NCI-H526 (cell line): Measurements from ENCODE around the gene PSMD12.

ENCODE experiments used
- DNase-seq, 2 experiments: peaks; one replicate each; lab custom pipeline; 2025; lab: John Stamatoyannopoulos, UW

PSMD12 gene

DNA sequence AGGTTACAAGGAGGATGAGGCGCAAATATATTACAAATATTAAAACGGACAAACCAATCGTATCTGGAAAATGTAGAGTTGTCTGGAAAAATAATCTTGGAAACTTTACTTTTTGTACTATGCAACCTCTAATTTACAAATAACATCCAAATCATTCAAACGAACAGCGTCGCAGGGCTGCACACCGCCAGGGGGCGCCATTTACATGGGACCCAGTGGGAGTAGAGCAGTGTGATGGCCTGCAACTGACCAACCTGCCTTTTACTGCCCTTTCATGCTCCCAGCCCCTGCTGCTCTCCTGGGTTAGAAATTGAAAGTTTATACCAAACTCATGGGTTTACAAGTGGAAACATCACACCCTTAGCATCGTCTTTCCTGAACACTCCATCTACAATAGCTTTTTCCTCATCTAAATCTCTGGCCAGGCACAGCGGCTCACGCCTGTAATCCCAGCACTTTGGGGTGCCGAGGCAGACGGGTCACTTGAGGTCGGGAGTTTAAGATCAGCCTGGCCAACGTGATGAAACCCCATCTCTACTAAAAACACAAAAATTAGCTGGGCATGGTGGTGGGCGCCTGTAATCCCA is 20.7 kb upstream of the PSMD12 start:
- DNase-seq = peak in 1 of 2 experiments; percentile 60

DNA sequence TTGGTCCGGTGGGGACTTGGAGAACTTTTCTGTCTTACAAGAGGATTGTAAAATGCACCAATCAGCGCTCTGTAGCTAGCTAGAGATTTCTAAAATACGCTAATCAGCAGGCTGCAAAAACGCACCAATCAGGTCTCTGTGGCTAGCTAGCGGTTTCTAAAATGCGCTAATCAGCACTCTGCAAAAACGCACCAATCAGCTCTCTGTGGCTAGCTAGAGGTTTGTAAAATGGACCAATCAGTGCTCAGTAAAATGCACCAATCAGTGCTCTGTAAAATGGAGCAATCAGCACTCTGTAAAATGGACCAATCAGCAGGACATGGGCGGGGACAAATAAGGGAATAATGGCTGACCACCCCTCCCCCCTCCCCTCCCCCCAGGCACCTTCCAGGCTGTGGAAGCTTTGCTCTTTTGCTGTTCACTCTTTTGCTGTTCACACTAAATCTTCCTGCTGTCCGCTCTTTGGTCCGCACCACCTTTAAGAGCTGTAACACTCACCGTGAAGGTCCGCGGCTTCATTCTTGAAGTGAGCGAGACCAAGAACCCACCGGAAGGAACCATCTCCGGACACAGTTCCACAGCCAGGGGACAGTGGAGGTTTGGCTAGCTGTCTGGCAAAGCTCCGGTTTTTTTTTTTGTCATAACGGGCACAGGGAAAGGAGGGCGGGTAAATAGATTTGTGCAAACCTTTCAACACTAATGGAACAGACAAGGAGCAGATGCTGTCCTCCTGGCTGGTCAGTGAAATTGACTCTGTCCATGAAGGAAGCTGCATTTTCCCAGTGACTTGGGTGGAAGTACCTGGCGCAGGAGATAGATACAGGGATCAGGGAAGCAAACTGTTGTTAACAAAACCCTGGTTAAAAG is 19.0 kb upstream of the PSMD12 start:
- no peak for DNase-seq

DNA sequence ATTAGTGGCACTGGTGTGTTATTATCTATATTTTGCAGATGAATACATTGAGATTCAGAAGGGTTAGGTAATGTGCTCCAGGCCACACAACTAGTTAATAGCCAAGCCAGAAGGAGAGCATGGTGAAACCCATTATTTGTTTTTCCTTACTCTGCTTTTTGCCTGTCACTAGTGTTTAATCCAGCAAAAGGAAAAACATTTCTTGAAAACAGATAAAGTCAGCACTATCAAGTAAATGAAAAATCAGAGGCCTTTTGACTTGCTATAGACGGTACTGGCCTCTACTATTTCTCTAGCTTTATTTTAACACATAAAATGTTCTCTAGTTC is 15.5 kb upstream of the PSMD12 start:
- no peak for DNase-seq

DNA sequence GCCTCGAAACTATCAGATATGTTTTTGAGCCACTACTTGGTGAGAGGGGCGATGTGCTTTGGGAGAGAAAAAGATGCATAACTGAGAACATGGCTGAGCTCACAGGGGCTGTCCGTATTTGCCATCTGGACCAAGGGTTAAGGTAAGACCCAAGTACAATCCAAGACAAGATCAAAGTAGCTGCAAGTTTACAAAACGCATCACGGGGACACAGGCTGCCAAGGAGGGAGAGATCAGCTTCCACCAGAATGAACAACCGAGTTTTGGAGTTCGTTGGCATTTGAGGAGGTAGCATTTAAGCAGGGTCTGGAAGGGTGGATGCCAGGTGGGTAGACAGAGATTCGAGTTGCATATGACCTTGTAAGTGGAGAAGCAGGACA is 12.9 kb upstream of the PSMD12 start:
- no peak for DNase-seq

DNA sequence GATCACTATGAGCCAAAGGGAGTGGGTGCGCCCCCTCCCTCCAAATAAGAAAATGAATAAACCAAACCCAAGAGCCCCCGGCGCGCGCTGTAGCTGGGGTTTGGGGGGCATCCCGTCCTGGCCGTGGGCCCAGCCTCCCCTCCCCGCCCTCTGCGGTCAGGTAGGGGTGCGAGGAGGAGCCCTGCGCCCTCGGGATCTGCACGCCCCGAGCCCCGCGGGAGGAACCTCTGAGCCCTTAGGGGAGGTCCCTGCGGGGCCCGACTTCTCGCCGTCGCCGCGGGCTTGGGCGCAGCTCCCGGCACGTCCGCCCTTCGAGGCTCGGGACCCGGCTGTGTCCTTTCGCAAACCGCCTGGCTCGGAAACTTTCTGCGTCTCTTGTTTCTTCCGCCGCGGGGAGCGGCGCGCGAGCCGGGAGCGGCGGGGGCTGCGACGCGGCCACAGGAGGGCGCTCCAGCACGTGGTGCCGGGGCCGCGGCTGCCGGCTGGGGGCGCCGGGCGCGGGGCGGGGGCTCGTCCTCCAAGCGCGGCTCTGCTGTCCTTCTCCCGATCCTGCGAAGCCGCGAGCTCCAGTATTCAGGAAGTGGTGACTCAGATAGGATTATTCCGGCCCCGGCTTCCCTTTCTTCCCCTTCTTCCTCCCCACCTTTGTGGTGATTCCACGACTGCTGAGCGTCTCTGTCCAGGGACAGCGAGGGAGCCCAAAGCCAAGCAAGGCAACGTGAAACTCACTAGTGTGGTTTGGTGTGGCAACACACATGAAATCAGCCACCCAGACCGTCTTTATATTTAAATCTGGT is 12.3 kb upstream of the PSMD12 start:
- DNase-seq = peak; percentile 56 to 93

DNA sequence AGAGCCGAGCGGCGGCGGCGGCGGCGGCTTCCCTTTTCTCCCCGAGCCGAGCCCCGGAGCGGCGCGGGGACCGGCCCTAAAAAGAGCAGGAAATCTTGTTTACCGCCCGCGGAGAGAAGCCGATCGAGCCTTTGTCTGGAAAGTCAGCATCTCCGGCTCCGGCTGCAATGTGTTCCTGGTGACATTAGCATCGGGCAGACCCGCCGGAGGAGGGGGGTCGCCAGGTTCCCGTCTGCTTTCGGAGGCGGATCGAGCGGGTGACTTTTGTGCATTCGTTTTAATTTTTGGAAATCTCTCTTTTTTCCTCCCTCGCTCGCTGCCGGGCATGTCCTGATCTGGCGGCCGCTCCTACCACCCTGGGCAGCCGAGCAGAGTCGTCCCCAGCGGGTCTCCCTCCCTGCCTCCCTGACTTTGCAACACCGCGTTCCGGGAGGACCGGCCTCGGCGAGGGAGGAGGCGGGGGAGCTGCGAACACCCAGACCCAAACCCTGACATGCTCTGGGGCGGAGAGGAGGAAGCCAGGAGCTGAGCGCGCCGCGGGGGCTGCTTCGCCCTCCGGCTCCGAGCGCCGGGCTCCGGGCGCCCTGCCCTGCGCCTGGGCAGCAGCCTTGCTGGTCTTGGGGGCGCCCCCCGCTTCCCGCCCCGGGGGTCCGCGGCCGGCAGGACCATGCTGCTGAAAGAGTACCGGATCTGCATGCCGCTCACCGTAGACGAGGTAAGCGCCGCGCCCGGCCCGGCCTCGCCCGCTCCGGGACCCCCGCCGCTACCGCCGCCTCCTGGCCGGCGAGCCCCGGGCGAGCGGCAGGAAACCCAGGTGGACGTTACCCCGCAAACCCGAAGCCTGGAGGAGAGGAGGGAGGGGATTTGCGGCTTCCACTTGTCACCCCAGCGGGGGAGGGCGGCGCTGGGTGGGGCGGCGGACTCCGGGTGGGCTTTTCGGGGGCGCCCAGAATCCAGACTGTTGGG is 11.4 kb upstream of the PSMD12 start:
- DNase-seq = peak; percentile 40 to 81

DNA sequence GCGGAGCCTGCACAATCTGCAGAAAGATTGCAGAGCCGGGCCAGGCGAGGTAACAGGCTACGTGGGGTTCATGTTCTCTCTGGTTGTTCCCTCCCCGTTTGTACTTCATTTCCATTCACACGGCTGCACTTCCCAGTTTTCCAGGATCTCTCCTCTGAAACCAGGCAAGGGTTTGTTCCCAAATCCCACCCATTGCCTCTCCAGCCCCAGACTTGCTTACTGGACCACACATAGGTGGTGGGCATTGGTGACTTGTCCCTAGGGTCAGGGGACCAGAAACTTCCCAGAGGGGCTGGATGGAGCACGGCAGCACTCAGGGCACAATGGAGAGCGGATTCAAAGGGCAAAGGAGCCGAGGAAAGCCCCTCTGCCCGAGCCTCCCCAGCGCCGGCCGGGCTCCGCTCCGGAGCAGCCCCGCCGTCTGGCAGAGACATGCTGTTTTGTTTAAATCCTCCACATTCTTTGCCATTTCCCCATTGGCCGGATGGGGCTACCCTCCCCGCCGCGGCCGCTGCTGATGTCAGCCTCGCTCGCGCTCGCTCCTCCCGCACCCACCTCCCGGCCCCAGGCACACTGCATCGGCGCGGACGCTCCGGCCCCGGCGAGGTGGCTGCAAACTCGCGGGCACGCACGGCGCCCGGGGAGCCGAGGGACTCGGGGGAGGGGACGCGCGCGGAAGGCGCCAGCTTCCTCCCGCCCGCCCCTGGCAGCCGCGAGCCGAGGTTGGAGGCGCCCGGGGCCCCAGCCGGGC is 10.5 kb upstream of the PSMD12 start, which contains the start of gene PITPNC1:
TSS of gene PITPNC1 (plus strand) at position 545 of the 751 bp plus-strand sequence.
- peak; percentile 60 to 94 for DNase-seq

DNA sequence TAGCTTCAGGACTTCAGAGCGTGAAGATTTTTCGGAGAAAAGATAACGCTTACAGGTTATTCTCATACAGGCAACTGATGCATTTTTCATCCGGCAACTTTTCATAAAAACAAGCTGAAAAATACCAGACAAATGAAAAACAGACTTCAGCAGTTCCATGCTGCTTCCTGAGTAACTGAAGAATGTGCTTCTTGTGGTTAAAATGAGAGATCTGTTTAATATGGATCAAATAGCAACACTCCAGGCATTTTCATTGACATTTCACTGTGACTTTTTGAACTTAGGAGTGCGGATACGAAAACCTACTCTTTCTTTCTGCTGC is 10.0 kb upstream of the PSMD12 start:
- no peak for DNase-seq

DNA sequence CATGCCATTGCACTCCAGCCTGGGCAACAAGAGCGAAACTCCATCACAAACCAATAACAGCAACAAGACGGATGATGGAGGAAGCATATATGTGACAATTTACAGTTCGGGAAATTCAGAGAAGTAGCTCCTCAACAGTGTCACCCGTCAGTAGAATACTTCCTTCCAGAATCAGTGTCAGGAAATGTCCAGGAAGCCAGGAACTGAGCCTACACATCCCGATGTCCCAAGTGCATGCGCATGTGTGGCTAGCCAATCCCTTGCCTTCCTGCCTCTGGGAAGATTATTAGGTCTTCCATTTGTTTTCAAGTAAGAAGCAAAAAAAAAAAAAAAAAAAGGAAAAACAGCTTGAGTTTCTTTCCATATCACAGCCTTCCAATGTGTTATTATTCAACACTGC is 9.3 kb upstream of the PSMD12 start:
- DNase-seq = no peak

DNA sequence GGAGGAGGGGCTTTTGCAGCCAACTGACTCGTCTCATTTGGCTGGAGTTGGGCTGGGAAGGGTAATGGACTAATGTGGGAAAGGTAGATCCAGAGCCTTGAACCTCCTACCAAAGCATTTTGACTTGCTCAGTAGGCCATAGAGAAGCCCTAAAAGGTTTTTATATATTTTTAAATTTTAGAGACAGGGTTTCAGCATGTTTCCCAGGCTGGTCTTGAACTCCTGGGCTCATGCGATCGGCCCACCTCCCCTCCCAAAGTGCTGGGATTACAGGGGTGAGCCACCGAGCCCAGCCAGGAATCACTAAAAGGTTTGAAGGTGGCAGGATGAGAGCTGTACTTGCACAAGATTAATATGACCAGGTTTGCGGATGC is 8.7 kb upstream of the PSMD12 start:
- no peak for DNase-seq

DNA sequence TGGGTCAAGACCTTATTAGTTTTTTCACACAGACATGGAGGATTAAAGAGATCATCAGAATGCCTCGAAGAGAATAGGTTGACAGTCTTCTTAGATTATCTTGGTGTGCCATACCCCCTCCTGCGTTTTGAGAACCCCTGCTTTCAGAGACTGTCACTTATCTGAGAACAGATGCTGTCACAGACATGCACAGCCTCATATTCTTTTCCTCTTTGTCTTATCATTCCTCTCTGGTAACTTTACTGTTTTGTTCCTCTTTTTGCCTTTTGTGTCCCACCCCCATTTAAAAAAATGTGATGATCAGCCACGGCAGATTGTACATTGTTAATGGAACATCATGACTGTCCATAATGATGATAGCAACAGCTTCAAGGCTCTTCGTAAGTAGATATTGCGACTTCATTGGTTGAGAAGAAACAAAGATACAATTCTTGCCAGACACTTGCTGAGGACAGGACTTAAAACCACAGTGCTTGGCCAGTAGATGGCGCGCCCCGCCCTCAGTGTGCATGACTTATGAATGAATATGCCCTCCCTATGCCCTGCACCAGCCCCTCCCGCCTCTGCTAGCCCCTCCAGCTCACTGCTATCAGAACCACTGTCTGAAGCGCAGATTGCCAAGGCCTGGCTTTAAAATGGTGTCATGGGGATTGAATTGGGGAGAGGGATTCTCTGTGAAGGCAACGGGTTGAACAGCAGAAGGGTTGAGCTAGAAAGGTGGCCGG is 8.1 kb upstream of the PSMD12 start:
- DNase-seq = peak; percentile 79 to 93

DNA sequence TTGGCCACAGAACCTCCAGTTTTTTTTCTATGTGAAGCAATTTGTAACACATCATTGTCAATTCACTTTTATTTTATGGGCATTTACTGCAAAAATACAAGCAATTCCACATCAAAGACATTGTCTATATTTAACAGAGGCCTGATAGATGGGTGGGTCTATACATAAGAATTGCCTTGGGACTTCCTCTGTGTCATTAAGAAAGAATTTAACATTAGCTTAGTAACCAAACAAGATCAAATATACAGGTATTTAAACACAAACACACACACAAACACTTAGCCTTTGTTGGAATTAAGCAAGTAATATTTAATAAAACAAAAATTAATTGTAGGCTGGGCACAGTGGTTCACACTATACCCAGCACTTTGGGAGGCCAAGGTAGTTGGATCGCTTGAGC is 6.4 kb upstream of the PSMD12 start:
- DNase-seq = no peak

DNA sequence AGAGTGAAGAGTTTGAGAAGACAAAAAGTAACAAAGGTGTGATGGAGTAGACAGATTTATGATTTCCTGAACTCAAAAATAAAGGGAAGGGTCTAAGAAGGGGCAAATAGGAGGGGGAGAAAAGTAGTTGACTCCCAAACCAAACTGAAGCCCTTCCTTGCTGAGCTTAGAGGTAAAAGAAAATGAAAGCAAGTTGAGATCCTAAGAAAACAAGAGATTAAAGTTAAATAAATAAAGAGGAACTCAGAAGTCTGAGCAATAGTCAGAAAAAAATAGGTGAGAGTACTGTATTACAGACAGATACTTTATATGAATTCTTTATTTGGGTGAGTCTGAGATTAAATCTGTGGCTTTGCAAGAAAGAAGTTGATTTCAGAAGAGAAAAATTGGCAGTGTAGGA is 3.3 kb upstream of the PSMD12 start:
- no peak for DNase-seq

DNA sequence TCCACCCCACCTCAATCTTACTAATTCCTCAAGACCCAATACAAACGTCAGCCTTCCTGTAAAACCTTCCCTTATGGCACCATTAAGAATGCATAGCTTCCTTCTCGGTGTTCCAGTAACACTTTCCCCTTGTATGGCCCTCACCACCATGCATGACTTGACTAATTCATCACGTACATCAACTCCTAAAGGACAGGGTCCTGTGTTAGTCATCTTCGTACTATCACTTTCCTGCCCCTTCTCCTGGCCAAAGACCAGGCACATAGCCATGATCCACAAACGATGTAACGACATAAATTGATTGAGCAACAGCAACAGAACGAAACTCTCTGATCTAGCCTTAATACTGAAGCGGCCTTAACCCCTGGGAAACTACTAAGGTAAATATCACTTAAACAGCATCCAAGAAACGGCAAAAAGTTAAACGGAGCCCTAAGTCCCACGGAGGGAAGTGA is 612 bp downstream of the PSMD12 start:
- no peak for DNase-seq

DNA sequence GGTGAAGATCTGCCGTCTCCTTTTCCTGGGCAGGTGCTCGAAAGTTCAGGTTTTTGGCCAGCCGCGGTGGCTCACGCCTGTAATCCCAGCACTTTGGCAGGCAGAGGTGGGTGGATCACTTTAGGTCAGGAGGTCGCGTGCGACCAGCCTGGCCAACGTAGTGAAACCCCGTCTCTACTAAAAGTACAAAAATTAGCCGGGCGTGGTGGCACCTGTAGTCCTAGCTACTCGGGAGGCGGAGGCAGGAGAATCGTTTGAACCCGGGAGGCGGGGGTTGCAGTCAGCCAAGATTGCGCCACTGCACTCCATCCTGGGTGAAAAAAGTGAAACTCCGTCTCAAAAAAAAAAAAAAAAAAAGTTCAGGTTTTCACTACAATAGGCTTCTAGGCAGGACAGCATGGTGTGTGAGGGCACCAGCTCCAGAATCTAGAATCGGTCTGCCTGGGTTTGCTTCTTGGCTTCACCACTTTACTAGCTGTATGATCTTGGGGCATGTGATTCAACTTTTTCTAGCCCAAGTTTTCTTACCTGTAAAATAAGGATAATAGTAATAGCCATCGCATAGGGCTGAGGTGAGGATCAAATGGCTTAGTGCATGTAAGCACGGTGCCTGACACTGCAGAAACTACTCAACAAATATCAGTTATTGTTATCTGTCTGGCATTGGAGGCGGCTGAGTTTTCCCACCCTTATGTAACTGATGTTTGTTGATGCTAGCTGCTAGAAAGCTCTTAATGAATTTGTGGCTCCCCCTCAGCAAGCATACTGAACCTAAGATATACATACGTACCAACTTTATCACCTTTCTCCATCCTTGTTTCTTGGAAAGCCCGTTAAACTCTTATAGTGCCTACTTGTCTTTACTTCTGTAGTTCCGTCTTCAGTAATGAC is 1.3 kb downstream of the PSMD12 start:
- DNase-seq = no peak

DNA sequence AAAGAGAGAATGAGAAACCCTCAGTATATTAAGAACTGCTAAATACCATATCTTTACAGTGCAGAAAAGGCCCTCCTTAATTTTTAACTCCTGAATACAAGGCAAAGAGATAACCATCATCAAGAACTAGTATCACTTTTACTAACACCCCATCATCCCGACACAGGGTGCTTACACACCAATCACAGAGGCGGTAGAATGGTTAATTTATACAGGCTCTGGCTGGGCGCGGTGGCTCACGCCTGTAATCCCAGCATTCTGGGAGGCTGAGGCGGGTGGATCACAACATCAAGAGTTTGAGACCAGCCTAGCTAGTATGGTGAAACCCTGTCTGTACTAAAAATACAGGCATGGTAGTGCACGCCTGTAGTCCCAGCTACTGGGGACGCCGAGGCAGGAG is 4.2 kb downstream of the PSMD12 start:
- no peak for DNase-seq

DNA sequence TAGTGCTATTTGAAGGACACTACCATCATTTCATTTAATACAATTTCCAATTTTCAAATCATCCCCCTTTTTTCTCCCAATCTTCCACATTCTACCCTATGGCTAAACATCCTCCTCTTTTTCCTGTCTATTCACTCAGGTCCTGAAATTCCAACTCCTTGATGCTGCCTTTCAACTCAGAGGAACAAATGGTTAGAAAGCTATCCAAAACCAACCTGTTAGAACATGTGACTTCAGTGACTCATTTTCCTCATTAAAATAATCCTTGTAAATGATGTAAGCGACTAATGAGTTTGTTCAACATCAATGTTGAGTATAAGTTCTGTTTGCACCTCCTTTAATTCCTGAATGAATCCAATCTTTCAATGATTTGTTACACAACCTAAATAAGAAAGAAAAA is 5.5 kb downstream of the PSMD12 start:
- no peak for DNase-seq

DNA sequence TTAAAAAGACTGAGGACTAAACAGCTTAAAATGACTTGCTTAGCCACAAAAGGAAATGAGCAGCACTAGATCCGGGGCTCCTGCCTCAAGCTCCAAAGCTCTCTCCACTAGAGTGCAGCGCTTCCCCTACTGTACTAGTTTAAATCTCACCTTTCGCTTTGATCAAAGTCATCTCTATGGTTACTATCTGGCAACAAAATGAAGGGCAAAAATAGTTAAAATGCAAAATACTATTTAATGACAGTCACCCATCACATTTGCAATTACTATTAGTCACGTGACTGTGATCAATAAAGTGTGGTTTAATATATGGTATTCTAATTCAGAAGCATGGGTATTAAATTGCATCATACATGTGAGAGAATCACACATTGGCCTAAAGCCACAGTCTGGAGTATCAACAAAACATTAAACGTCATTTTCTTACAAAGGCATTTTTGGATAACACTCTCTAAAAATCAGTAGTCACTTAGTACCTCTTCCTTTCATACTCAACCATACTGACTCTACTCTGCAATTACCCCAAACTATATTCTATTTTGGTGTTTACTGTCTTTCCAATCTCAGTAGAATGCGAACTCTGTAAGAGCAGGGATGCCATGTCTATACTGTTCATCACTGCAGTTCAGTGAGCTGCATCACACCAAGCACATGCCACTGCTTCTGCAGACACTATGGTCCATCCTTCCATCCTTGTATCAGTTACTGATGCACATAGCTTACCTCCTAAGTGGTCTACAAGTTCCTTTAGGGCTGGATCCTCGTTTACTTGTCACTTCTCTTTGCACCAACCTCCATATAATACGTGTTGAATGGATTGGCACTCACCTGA is 6.2 kb downstream of the PSMD12 start:
- DNase-seq = peak in 1 of 2 experiments; percentile 35

DNA sequence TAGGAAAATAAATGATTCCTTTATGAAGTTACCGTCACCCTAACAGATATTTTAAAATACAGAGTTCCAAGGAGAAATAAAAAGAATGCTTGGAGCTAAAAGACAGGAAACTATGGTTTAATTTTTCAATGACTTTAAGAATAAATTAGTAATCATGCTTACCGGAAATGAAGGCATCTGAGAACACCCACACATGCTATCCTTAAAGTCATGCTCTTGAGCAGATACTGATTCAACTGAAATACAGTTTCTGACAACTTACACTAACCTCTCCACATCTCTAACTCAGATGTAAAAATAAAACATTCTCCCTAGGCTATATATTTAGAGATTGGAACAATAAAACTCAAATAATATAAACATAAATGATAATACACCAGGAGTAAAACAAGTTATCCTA is 7.8 kb downstream of the PSMD12 start:
- no peak for DNase-seq
